ENCODE results near the gene NID2. TPM values are rescaled to one million over a fixed set of nuclear protein-coding genes. Genes with fewer than 3 reads are reported as not detected.

Gene NID2
- total RNA-seq, 1 experiment from 2014 or later = 6.6 TPM

- Histone ChIP-seq H4K20me1 (ENCODE audit: control insufficient read depth, insufficient read depth, insufficient read length) (no peaks in the 10 kb centered on the region), H3K4ac (ENCODE audit: low read depth, low read length) (no peak overlapping the region), H2AK5ac (ENCODE audit: insufficient read length, low read length) (no peak overlapping the region), H4K91ac (ENCODE audit: insufficient read length, low read depth, low read length) (no peak overlapping the region), H3K9me3 (ENCODE audit: control insufficient read depth, low read depth, low read length) (no peaks in the 10 kb centered on the region), H2AFZ (ENCODE audit: low read length) (no peak overlapping the region), H3K56ac (ENCODE audit: insufficient read length, low read depth, low read length) (no peak overlapping the region), H3K79me2 (ENCODE audit: insufficient read depth, low read length) (no peaks in the 10 kb centered on the region), H4K8ac (replicated peaks; ENCODE audit: insufficient read length, low read depth, low read length) (no peak overlapping the region), H3K18ac (ENCODE audit: insufficient read length, low read depth, low read length) (no peak overlapping the region), H3K9ac (ENCODE audit: extremely low read depth, insufficient read length, low read length) (no peak overlapping the region), H3K23ac (ENCODE audit: insufficient read length, low read depth, low read length) (no peak overlapping the region), H2BK12ac (ENCODE audit: insufficient read length, low read depth, low read length) (no peak overlapping the region), H3K27me3 (ENCODE audit: insufficient read depth, low read length) (no peaks in the 10 kb centered on the region), H2BK120ac (ENCODE audit: low read depth, low read length, poor library complexity, severe bottlenecking) (no peak overlapping the region), H2BK20ac (ENCODE audit: low read depth, low read length, poor library complexity, severe bottlenecking) (no peak overlapping the region), H3K27ac (ENCODE audit: insufficient read length, low read depth, low read length) (no peak overlapping the region), H2BK15ac (ENCODE audit: low read depth, low read length) (no peak overlapping the region), H3K14ac (ENCODE audit: insufficient read depth, low read length) (no peak overlapping the region), H3K4me2 (ENCODE audit: insufficient read depth, insufficient read length, low read length) (no peak overlapping the region), H4K5ac (ENCODE audit: insufficient read length, low read depth, low read length) (no peak overlapping the region), H3K79me1 (ENCODE audit: insufficient read depth, low read depth, low read length, poor library complexity, severe bottlenecking) (no peaks in the 10 kb centered on the region), H2BK5ac (ENCODE audit: insufficient read length, low read length) (no peak overlapping the region), H3K4me1 (ENCODE audit: insufficient read depth, low read length) (no peaks in the 10 kb centered on the region), H3T11ph (ENCODE audit: low read length) (no peak overlapping the region), H3K23me2 (ENCODE audit: insufficient read length, low read depth, low read length, poor library complexity, severe bottlenecking) (no peaks in the 10 kb centered on the region)
- no CpG with 5 or more reads among the region's 10 CpGs for WGBS (ENCODE audit: extremely low coverage, insufficient read length, low lambda C conversion rate)
- TF ChIP-seq CTCF (conservative IDR thresholded peaks at IDR 0.05) = no peak
- no peak for DNase-seq
- Mint-ChIP-seq H3K27me3 (ENCODE audit: low read depth) (no peaks in the 10 kb centered on the region), H3K36me3 (ENCODE audit: insufficient read depth in 1 of 3, low read depth in 3 of 3) (peaks cover 0 to 5% (median 0%) of the 10 kb centered on the region in 3 experiments; a peak in 1 of 7 replicates), H3K27ac (peak overlapping the region in 1 of 3 experiments; percentile 17; a peak in 2 of 7 replicates), H3K4me3 (no peak overlapping the region), H3K4me1 (peaks cover 8 to 13% of the 10 kb centered on the region in 2 experiments; a peak in 3 of 4 replicates), H3K9me3 (peaks cover 0 to 6% of the 10 kb centered on the region in 2 experiments; a peak in 1 of 5 replicates)
These were observed 35.7 kb downstream of the NID2 start for GRCh38 chr14:52033101-52033642.

Measured in H9 (cell line).